HG03108 (cell line): ENCODE measurements around the gene DNAJC5.
"Not testable (repeated sequence)": the region's sequence is repeated elsewhere in the genome, so short reads cannot be mapped to it uniquely, and the experiment has no call there.

Source experiments
- ATAC-seq: cut with Tn5 transposase; IDR thresholded peaks from one replicate; pipeline ENCODE4 v1.9.1; 2021; ENCODE audit warnings: moderate library complexity; ENCODE audit not compliant: unreplicated experiment

Gene DNAJC5

GRCh38 chr20:63903796-63904561 lies 9.1 kb downstream of the DNAJC5 start:
- ATAC-seq, result no peak

- no peak for ATAC-seq
Observed at GRCh38 chr20:63908008-63908682, 13.2 kb downstream of the DNAJC5 start.

- ATAC-seq, result no peak
Observed at GRCh38 chr20:63911176-63911575, 16.2 kb downstream of the DNAJC5 start.

- no peak for ATAC-seq
Observed at GRCh38 chr20:63913768-63914167, 18.8 kb downstream of the DNAJC5 start.

GRCh38 chr20:63915471-63915870 lies 20.5 kb downstream of the DNAJC5 start:
- no peak for ATAC-seq

- ATAC-seq, result not testable (repeated sequence)
Observed at GRCh38 chr20:63916371-63916939, 21.5 kb downstream of the DNAJC5 start.

GRCh38 chr20:63917811-63918210 lies 22.9 kb downstream of the DNAJC5 start:
- ATAC-seq, result no peak

GRCh38 chr20:63919130-63919529 lies 24.2 kb downstream of the DNAJC5 start:
- ATAC-seq, result no peak

GRCh38 chr20:63920226-63920625 lies 25.3 kb downstream of the DNAJC5 start:
- ATAC-seq, result no peak

GRCh38 chr20:63923651-63924050 lies 28.7 kb downstream of the DNAJC5 start:
- no peak for ATAC-seq

GRCh38 chr20:63924241-63924640 lies 29.3 kb downstream of the DNAJC5 start:
- no peak for ATAC-seq

- ATAC-seq, result no peak
Observed at GRCh38 chr20:63926298-63926697, 31.4 kb downstream of the DNAJC5 start.

GRCh38 chr20:63929071-63929470 lies 34.1 kb downstream of the DNAJC5 start:
- no peak for ATAC-seq

- not testable (repeated sequence) for ATAC-seq
Observed at GRCh38 chr20:63929473-63929883, 34.6 kb downstream of the DNAJC5 start.

GRCh38 chr20:63930971-63931553 lies 36.1 kb downstream of the DNAJC5 start:
- no peak for ATAC-seq

- ATAC-seq, result no peak
Observed at GRCh38 chr20:63931735-63932134, 36.8 kb downstream of the DNAJC5 start.

- ATAC-seq, result no peak
Observed at GRCh38 chr20:63932606-63933160, 37.8 kb downstream of the DNAJC5 start.

GRCh38 chr20:63933646-63934045 lies 38.7 kb downstream of the DNAJC5 start:
- no peak for ATAC-seq

- ATAC-seq, result no peak
Observed at GRCh38 chr20:63934271-63935068, 39.5 kb downstream of the DNAJC5 start.

- ATAC-seq, result no peak
Observed at GRCh38 chr20:63935447-63935846, 40.5 kb downstream of the DNAJC5 start.

- ATAC-seq, result no peak
Observed at GRCh38 chr20:63937596-63937995, 42.7 kb downstream of the DNAJC5 start.
